ENCODE data around the gene CNTNAP2. TPM values are rescaled to one million over a fixed set of nuclear protein-coding genes. Genes with fewer than 3 reads are reported as not detected.

CNTNAP2 gene
- total and polyA plus RNA-seq, 4 donors = 0.14 to 2.3 (median 1.1) TPM

DNA sequence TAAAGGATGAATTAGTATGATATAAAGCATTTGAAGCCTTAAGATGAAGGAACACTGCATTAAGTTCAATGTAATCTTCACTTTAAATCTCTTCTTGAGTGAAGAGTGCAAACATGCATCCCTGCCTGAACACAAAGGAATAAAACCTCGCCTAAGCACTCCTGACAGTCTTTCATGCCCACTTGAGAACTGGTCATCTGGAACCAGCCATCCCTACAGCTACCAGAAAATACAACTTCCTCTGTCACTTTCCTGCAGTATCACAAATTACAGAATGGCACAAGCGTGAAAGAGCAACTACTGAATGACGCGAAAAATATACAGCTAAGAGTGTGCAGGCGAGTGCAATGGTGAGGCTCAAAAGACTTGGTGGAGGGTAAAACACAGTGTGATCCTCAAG lies 1079.9 kb downstream of the CNTNAP2 start (continued):
- no peak for TF ChIP-seq REST (IDR thresholded peaks at IDR 0.05)
- no peak for TF ChIP-seq RAD21 (IDR thresholded peaks at IDR 0.05)
- TF ChIP-seq NR2F2 (IDR thresholded peaks at IDR 0.05) = no peak
- no peak for TF ChIP-seq FOXA1 (IDR thresholded peaks at IDR 0.05)
- TF ChIP-seq TAF1 (conservative IDR thresholded peaks at IDR 0.05) = no peak

DNA sequence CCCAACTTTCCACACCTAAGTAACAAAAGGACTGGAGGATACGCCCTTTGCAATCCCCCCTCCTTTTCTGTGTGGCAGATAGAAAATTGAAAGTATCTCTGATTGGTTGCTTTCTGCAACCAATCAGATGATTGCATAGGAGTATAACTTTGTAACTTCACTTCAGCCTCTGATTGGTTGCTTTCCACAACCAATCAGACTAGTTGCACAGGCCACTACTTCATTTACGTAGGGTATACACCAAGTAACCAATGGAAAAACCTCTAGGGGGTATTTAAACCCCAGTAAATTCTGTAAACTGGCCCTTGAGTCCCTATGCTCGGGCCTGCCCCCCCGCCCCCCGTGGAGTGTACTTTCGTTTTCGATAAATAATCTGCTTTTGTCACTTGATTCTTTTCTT lies 1080.4 kb downstream of the CNTNAP2 start:
- 83% methylated on average over 7 of the region's 7 CpGs for WGBS
- H3K4me3 ChIP-seq (ENCODE audit: low read depth in 1 of 3, low read length in 3 of 3) = no peak overlapping the region

More for the DNA sequence above, 1080.4 kb downstream of the CNTNAP2 start:
- DNase-seq (ENCODE audit: low spot score) = no peak
- Histone ChIP-seq H3K9me3 (ENCODE audit: control insufficient read depth in 4 of 4, low read length in 3 of 4) (no peaks in the 10 kb centered on the region), H3K36me3 (ENCODE audit: control insufficient read depth in 4 of 4, insufficient read depth in 3 of 4, low read depth in 1 of 4, low read length in 3 of 4) (no peaks in the 10 kb centered on the region), H3K27me3 (ENCODE audit: control insufficient read depth in 4 of 4, insufficient read depth in 4 of 4, low read length in 3 of 4) (no peaks in the 10 kb centered on the region), H3K4me1 (ENCODE audit: control insufficient read depth in 4 of 4, insufficient read depth in 4 of 4, low read length in 3 of 4) (no peaks in the 10 kb centered on the region), H3K27ac (ENCODE audit: low read depth in 1 of 2, low read length in 2 of 2) (no peak overlapping the region), H3K9ac (ENCODE audit: low read depth in 1 of 2, low read length in 2 of 2) (no peak overlapping the region)
- TF ChIP-seq CTCF (IDR thresholded peaks at IDR 0.05; ENCODE audit: low read depth, low read length, missing input control) (no peak), JUND (IDR thresholded peaks at IDR 0.05) (no peak), SP1 (IDR thresholded peaks at IDR 0.05) (no peak), RAD21 (IDR thresholded peaks at IDR 0.05) (no peak), REST (IDR thresholded peaks at IDR 0.05) (no peak), NR2F2 (IDR thresholded peaks at IDR 0.05) (no peak), EGR1 (IDR thresholded peaks at IDR 0.05; ENCODE audit: low read depth in 2 of 2) (no peak), GABPA (IDR thresholded peaks at IDR 0.05 in 1 of 2, conservative IDR thresholded peaks at IDR 0.05 in 1 of 2) (no peak), RXRA (IDR thresholded peaks at IDR 0.05) (no peak)
- TF ChIP-seq, protein P1, sequence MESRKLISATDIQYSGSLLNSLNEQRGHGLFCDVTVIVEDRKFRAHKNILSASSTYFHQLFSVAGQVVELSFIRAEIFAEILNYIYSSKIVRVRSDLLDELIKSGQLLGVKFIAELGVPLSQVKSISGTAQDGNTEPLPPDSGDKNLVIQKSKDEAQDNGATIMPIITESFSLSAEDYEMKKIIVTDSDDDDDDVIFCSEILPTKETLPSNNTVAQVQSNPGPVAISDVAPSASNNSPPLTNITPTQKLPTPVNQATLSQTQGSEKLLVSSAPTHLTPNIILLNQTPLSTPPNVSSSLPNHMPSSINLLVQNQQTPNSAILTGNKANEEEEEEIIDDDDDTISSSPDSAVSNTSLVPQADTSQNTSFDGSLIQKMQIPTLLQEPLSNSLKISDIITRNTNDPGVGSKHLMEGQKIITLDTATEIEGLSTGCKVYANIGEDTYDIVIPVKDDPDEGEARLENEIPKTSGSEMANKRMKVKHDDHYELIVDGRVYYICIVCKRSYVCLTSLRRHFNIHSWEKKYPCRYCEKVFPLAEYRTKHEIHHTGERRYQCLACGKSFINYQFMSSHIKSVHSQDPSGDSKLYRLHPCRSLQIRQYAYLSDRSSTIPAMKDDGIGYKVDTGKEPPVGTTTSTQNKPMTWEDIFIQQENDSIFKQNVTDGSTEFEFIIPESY (IDR thresholded peaks at IDR 0.05) = no peak
- TF ChIP-seq, protein P2, sequence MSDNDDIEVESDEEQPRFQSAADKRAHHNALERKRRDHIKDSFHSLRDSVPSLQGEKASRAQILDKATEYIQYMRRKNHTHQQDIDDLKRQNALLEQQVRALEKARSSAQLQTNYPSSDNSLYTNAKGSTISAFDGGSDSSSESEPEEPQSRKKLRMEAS (IDR thresholded peaks at IDR 0.05) = no peak
